GM19452 (cell line): ENCODE data around the gene KRT17.
A peak's percentile ranks its signal among the peaks of the same experiment; 100 is the strongest.

Experiments
- ATAC-seq: cut with Tn5 transposase; IDR thresholded peaks from one replicate; pipeline ENCODE4 v1.9.1; 2021; ENCODE audit not compliant: unreplicated experiment

Gene KRT17

DNA sequence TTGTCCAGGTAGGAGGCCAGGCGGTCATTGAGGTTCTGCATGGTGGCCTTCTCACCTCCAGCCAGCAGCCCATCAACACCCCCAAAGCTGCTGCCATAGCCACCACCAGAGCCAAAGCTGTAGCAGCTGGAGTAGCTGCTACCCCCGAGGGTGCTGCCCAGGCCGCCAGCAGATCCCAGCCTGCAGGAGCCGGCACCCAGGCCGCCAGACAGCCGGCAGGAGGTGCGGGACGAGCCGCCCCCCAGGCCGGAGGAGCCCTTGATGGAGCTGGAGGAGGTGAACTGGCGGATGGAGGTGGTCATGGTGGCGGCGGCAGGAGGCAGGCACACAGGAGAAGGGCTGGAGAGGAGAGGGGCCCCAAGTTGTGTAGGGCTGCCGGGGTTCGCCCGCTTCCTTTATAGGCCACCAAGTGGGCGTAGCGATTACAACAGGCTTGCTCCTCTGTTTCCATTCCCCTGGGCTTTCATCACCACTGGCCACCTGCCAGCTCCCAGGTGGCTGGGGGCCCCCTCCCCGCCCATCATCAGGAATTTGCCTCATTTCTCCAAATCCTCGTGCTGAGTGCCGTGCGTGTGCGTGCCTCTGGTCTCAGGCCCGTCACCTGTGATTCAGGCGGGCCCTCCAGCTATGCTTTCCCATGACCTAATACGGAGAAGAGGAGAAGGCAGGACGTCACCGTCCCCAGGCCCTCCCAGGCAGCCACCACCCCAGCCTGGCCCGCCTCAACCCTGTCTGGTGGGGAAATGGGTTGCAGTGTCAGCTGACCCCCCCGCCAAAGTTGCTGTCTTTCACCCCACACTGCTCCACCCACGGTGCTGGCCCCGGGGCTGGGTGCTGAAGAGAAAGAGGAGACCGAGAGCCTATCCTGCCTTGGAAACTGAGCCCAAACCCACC lies at the start of gene KRT17:
KRT17 (minus strand) TSS at position 368 of the 894 bp plus-strand sequence; CDS start at position 302, 66 bp downstream.
- ATAC-seq: no peak

GRCh38 chr17:41672153-41672552 lies 47.8 kb upstream of the KRT17 start:
- no peak for ATAC-seq

DNA sequence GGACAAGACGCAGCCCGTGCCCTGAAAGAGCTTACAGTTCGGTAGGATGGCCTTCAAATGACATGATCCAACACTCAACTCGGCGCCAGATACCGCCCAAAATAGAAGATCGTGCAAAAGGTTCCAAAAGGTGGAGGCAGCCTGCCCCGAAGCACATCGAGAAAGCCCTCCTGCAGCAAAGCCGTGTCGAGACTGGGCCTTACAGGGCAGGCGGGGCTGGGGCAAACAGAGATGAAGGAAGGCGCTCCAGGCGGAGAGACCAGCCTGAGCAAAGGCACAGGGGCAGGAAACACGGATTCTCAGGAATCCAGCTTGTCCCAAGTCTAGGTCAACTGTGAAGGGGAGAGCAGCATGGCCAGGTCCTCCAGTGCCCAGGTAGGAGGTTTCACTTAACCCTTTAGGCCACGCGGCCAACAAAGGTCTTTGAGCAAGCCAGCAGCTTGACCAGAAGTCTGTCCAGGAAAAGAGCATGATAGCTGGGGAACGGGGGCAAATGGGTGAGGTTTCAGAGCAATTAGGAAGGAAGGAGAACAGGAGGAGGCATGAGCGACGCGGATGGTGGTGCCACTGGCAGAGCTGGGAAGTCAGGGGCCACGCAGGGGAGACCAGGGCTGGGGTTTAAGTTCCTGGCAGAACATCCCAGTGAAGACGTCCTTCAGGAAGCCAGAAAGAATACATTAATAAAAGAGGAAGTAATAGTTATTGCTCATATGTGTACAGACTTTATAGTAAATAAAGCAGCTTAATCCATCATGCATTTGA lies 43.1 kb upstream of the KRT17 start:
- no peak for ATAC-seq

DNA sequence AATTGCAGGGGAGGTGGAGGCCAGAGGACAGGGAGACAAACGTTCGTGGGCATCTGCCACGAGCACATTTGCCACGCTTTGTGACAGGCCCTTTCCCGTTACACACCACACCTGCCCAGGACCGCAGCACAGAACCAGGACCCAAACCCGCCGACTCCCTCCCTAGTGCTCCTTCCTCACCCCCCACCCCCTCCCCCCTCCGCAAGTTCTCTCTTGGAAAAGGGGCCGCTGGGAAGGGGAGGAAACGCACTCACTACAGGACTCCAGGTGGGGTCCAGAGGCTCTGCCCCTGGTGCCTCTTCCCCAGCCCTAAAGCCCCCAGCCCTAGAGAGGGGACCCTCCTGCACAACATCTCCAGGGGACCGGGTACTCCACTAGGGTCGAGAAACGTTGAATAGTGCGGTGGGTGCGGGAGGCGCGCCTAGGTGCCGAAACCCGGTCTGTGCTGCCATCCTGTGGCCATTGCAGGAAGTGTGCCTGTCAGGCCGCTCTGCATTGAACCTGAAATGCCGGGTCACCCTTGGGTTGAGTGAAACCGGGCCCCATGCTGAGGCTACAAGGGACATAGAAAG lies 42.4 kb upstream of the KRT17 start:
- peak; percentile 41 for ATAC-seq

DNA sequence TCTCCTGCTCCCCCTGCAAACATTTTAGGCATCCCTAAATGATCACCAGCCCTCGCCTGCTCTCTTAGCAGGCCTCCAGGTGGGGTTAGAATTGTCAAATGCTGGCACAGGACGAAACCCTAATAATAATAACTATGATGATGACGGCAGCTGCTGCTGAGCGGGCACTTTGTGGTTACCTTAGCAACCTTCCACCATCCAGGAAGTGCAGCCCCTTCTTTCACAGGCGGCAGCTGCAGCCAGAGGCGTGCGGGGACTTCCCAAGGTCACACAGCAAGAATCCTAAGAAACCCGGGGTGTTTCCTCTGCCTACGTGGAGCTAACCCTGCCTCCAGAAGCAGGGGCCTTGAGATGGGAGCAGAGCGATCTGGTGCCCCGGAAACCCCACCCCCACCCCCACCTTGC lies 41.9 kb upstream of the KRT17 start:
- peak; percentile 38 for ATAC-seq

DNA sequence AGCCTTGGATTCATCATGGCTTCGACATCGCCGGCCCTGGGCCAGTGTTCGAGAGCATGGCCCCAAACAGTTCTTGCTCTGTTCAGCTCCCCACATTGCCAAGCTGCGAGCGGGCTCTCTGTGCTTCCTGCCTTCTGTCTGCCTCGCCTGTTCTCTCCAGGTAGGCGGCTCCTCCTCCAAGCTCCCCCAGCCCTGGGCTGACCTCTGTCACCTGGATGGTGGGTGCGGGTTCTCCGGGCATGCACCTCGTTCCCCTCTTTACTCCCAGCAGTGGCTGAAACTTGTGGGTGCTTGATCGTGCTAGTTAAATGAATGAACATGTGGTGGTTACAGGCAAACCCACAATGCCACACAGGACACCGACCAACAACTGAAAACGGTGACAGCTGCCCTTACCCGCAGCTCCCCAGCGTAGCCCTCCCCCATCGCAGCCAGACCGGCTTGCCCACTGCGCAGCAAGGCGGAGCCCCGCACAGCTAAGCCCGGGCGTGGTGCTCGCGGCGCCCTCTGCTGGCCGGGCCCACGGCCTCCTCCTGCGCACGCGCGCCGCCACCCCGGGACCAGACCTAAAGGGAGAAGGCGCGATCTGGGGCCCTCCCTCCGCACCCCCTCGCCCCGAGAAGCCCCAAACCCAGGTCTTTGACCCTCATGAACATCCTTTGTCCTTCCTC lies 41.3 kb upstream of the KRT17 start:
- ATAC-seq: peak; percentile 61

- ATAC-seq: no peak
Observed at GRCh38 chr17:41664587-41665565, 40.5 kb upstream of the KRT17 start.

GRCh38 chr17:41664172-41664457 lies 39.7 kb upstream of the KRT17 start:
- no peak for ATAC-seq

GRCh38 chr17:41663451-41664171 lies 39.2 kb upstream of the KRT17 start:
- no peak for ATAC-seq

GRCh38 chr17:41660221-41660711 lies 35.9 kb upstream of the KRT17 start:
- ATAC-seq: no peak

GRCh38 chr17:41659427-41660212 lies 35.2 kb upstream of the KRT17 start:
- ATAC-seq: no peak

DNA sequence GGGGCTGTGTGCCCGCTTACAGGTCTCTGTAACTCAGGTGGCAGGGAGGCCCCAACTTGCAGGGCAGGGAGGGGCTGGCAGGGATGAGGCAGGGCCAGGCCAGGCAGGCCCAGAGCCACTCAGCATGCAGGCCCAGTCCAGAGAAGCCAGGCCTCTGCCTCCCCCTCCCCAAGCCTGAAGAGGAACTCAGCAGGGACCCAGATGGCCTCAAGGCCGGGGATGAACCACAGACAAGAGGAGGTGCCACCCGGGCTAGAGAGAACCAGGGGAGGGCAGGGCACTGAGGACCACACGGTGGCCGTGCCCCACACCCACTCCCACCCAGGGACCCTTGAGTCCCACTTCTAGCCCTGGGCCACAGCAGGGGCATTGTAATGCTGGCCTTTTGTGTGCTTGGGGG lies 34.5 kb upstream of the KRT17 start:
- no peak for ATAC-seq

DNA sequence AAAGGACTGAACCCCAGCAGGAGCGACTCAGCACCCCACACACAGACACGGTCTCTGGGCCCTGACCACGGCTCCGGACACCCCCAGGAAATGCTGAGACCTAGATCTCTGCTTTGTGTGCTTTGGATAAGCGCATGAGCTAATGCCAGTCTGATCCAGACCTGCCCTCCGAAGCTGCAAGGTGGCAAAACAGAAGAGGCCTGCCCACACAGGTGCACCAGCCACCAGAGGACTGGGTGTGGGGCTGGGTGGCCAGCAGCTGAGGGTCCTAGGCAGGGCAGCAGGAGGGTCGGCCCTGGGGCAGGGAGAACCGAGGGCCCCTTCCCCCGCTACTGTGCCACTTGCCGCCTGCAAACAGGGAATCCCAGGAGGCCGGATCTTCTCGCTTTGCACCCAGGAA lies 33.6 kb upstream of the KRT17 start:
- ATAC-seq: no peak

- ATAC-seq: no peak
Observed at GRCh38 chr17:41657176-41657754, 32.9 kb upstream of the KRT17 start.

DNA sequence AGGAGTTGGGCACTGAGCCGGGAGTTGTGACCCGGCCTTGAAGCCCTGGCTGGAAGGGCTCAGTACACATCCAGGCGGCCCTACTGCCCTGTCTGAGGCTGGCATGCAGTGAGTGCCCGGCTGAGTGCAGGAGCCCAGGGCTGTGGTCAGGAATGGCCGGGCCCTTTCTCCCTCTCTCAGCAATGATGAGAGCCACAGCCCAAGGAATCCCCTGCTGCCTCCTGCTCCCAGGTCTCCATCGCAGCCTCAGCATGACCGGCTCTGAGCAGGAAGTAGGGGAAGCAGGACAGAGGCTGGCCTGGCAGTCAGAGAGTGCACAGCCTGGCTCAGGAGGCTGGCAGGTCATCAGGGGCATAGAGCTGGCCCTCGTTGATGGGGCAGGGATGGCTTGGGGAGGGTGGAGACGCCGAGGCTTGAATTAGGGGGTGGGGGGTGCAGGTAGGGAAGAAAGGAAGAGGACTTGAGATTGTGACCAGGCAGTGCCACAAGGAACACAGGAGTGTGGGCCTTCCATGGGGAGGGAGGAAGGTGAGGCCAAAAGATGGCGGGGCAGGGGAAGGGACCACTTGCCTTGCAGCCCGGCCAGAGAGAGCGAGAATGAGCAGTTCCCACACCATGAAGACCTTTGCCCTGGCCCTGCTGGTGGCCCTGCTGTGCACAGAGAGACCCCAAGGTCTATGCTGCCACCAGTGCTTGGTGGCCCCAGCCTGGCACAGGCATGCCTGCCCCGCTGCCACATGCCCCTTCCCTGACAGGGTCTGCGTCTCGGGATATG lies 32.1 kb upstream of the KRT17 start:
- no peak for ATAC-seq

DNA sequence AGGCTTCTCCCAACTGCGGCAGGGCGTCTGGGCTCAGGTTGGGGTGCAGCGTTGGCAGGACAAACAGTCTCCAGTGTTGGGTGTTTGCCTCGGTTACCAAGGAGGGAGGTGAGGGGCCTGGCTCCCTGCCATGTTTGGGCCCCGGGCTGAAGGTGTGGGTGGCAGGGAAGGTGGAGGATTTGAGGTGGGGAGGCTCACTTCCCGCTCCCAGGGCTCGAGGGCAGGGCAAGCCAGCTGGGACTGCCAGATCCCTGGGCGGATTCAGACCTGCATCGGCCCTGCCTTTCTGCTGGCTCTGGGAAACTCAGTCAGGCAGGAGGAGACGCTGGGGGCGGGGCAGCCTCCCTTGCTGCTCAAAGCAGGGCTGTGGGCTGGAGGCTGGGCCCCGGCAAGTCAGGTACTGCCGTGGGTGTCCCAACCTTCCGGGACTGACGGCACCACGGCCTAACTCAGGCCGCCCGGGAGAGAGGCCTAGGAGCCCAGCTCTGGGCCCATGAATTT lies 31.3 kb upstream of the KRT17 start:
- no peak for ATAC-seq
